ENCODE results near the gene ERC2.

GRCh38 chr3:55729546-55729945 lies 738.7 kb downstream of the ERC2 start:
- TF ChIP-seq YY1 (IDR thresholded peaks at IDR 0.05; ENCODE audit: low read depth) (no peak), ZBTB7A (IDR thresholded peaks at IDR 0.05; ENCODE audit: low read depth) (no peak)

All from Ishikawa (cell line).